H9 (cell line): Measurements from ENCODE around the gene KIAA1614. TPM values are rescaled to one million over a fixed set of nuclear protein-coding genes. Genes with fewer than 3 reads are reported as not detected.

ENCODE experiments used
- DNase-seq: peaks from one replicate; pipeline ENCODE4 v3.0.0-alpha.2; 2017
- H2AFZ ChIP-seq: one replicate; pipeline ENCODE4 v1.6.1; 2013; ENCODE audit warnings: mild to moderate bottlenecking, low read length, control low read depth, moderate library complexity
- H2AK5ac ChIP-seq: 2 replicates; pipeline ENCODE4 v1.6.1; 2013; ENCODE audit warnings: low read length, control low read depth, mixed read lengths; ENCODE audit not compliant: insufficient read length
- H2BK120ac ChIP-seq: one replicate; pipeline ENCODE4 v1.6.1; 2013; ENCODE audit warnings: low read depth, mild to moderate bottlenecking, low read length, control low read depth, inconsistent platforms; ENCODE audit not compliant: poor library complexity, severe bottlenecking
- H2BK12ac ChIP-seq: 2 replicates; pipeline ENCODE4 v1.6.1; 2013; ENCODE audit warnings: low read length, control low read depth, mixed read lengths, low read depth; ENCODE audit not compliant: insufficient read length
- H2BK15ac ChIP-seq: 2 replicates; pipeline ENCODE4 v1.6.1; 2013; ENCODE audit warnings: low read depth, low read length, control low read depth
- H2BK20ac ChIP-seq: one replicate; pipeline ENCODE4 v1.6.1; 2013; ENCODE audit warnings: low read depth, mild to moderate bottlenecking, low read length, control low read depth, inconsistent platforms; ENCODE audit not compliant: poor library complexity, severe bottlenecking
- H2BK5ac ChIP-seq: 2 replicates; pipeline ENCODE4 v1.6.1; 2013; ENCODE audit warnings: low read length, control low read depth, mixed read lengths; ENCODE audit not compliant: insufficient read length
- H3K14ac ChIP-seq: 2 replicates; pipeline ENCODE4 v1.6.1; 2013; ENCODE audit warnings: low read length, control low read depth; ENCODE audit not compliant: insufficient read depth
- H3K18ac ChIP-seq: 2 replicates; pipeline ENCODE4 v1.6.1; 2013; ENCODE audit warnings: low read depth, mild to moderate bottlenecking, mixed read lengths, low read length, control low read depth; ENCODE audit not compliant: insufficient read length
- H3K23ac ChIP-seq: 2 replicates; pipeline ENCODE4 v1.6.1; 2013; ENCODE audit warnings: low read length, control low read depth, mixed read lengths, low read depth; ENCODE audit not compliant: insufficient read length
- H3K23me2 ChIP-seq: 2 replicates; pipeline ENCODE4 v1.6.1; 2013; ENCODE audit warnings: low read depth, mild to moderate bottlenecking, mixed read lengths, low read length, control low read depth; ENCODE audit not compliant: insufficient read length, poor library complexity, severe bottlenecking
- H3K27ac ChIP-seq: 2 replicates; pipeline ENCODE4 v1.5.1; 2013; ENCODE audit warnings: low read length, control low read depth, mixed read lengths, low read depth; ENCODE audit not compliant: insufficient read length
- H3K27me3 ChIP-seq: 2 replicates; pipeline ENCODE4 v1.6.1; 2013; ENCODE audit warnings: low read length, control low read depth, inconsistent platforms; ENCODE audit not compliant: insufficient read depth
- H3K4ac ChIP-seq: 2 replicates; pipeline ENCODE4 v1.6.1; 2013; ENCODE audit warnings: low read depth, mild to moderate bottlenecking, control low read depth, inconsistent platforms, low read length, moderate library complexity
- H3K4me1 ChIP-seq: 2 replicates; pipeline ENCODE4 v1.6.1; 2013; ENCODE audit warnings: low read length, control low read depth, inconsistent platforms; ENCODE audit not compliant: insufficient read depth
- H3K4me2 ChIP-seq: 2 replicates; pipeline ENCODE4 v1.6.1; 2013; ENCODE audit warnings: low read length, control low read depth, mixed read lengths; ENCODE audit not compliant: insufficient read length, insufficient read depth
- H3K56ac ChIP-seq: 2 replicates; pipeline ENCODE4 v1.6.1; 2013; ENCODE audit warnings: low read depth, mild to moderate bottlenecking, mixed read lengths, low read length, control low read depth; ENCODE audit not compliant: insufficient read length
- H3K79me1 ChIP-seq: 2 replicates; pipeline ENCODE4 v1.6.1; 2013; ENCODE audit warnings: low read depth, mild to moderate bottlenecking, moderate library complexity, low read length, control low read depth, inconsistent platforms; ENCODE audit not compliant: insufficient read depth, poor library complexity, severe bottlenecking
- H3K79me2 ChIP-seq: 2 replicates; pipeline ENCODE4 v1.6.1; 2013; ENCODE audit warnings: low read length, control low read depth, inconsistent platforms; ENCODE audit not compliant: insufficient read depth
- H3K9ac ChIP-seq: 2 replicates; pipeline ENCODE4 v1.6.1; 2013; ENCODE audit warnings: low read length, control low read depth, mixed read lengths; ENCODE audit not compliant: insufficient read length; ENCODE audit errors: extremely low read depth
- H3K9me3 ChIP-seq: one replicate; pipeline ENCODE4 v1.6.1; 2013; ENCODE audit warnings: low read depth, low read length, inconsistent platforms; ENCODE audit not compliant: control insufficient read depth
- H3T11ph ChIP-seq: one replicate; pipeline ENCODE4 v1.6.1; 2013; ENCODE audit warnings: mild to moderate bottlenecking, low read length, control low read depth, inconsistent platforms
- H4K20me1 ChIP-seq: one replicate; pipeline ENCODE4 v1.6.1; 2013; ENCODE audit not compliant: control insufficient read depth, insufficient read length, insufficient read depth
- H4K5ac ChIP-seq: 2 replicates; pipeline ENCODE4 v1.6.1; 2013; ENCODE audit warnings: low read depth, mild to moderate bottlenecking, mixed read lengths, low read length, control low read depth; ENCODE audit not compliant: insufficient read length
- H4K8ac ChIP-seq: replicated peaks from 2 replicates; pipeline ENCODE4 v1.6.1; 2013; ENCODE audit warnings: low read length, control low read depth, mixed read lengths, low read depth; ENCODE audit not compliant: insufficient read length
- H4K91ac ChIP-seq: 2 replicates; pipeline ENCODE4 v1.6.1; 2013; ENCODE audit warnings: low read depth, mild to moderate bottlenecking, moderate library complexity, mixed read lengths, low read length, control low read depth; ENCODE audit not compliant: insufficient read length
- H3K27ac Mint-ChIP-seq, 3 experiments: 2 replicates in 2 of 3; 3 replicates in 1 of 3; pipeline ENCODE4 v1.8.0; 2020 to 2021; ENCODE audit warnings: mixed read lengths in 3 of 3, mild to moderate bottlenecking in 1 of 3, moderate library complexity in 1 of 3
- H3K27me3 Mint-ChIP-seq: 2 replicates; pipeline ENCODE4 v1.8.0; 2021; ENCODE audit warnings: low read depth, mild to moderate bottlenecking, moderate library complexity, mixed read lengths
- H3K36me3 Mint-ChIP-seq, 3 experiments: 2 replicates in 2 of 3; 3 replicates in 1 of 3; pipeline ENCODE4 v1.8.0; 2020 to 2021; ENCODE audit warnings: low read depth in 3 of 3, mixed read lengths in 3 of 3; ENCODE audit not compliant: insufficient read depth in 1 of 3
- H3K4me1 Mint-ChIP-seq, 2 experiments: 2 replicates each; pipeline ENCODE4 v1.8.0; 2020; ENCODE audit warnings: mixed read lengths in 2 of 2
- H3K4me3 Mint-ChIP-seq, 2 experiments: 2 replicates in 1 of 2; 3 replicates in 1 of 2; pipeline ENCODE4 v1.8.0; 2020 to 2021; ENCODE audit warnings: mild to moderate bottlenecking in 2 of 2, mixed read lengths in 2 of 2, moderate library complexity in 1 of 2
- H3K9me3 Mint-ChIP-seq, 2 experiments: 2 replicates in 1 of 2; 3 replicates in 1 of 2; pipeline ENCODE4 v1.8.0; 2020; ENCODE audit warnings: mild to moderate bottlenecking in 2 of 2, mixed read lengths in 2 of 2, moderate library complexity in 1 of 2
- WGBS: extraction: QIAGEN DNeasy Blood & Tissue Kit; methylation state at CpG from one replicate; pipeline ENCODE4 v1.1.7; 2013; ENCODE audit warnings: missing lambda C conversion rate, low lambda C conversion rate, mixed read lengths; ENCODE audit not compliant: insufficient read length; ENCODE audit errors: extremely low coverage; 5-methylcytosine and 5-hydroxymethylcytosine counted together
- total RNA-seq: library from RNA; stranded (reverse); gene quantifications from 2 replicates; pipeline ENCODE4 v1.2.1, GENCODE V29; 2021
- TF ChIP-seq, protein P1 (sequence below): fragments of 200-600 bp; sonication (generic); conservative IDR thresholded peaks from 3 replicates; pipeline ENCODE4 v1.8.0; 2021; ENCODE audit warnings: antibody characterized with exemption, mild to moderate bottlenecking

KIAA1614 gene
- total RNA-seq, 1 experiment from 2014 or later: 1.3 TPM

DNA sequence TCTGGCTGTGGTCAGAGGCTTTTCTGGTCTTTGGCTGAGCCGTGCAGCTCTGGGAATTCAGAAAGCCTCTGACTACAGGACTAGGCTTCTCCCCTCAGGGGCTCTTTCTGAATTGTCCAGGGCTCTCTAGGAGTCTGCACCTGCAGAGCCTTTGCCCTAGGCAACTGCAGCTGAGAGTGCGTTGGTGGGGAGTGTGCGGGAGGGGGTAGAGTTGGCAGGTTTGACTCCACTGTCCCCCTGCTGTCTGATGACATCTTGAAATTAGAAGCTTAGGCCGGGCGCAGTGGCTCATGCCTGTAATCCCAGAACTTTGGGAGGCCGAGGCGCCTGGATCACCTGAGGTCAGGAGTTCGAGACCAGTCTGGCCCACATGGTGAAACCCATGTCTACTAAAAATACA, 32.9 kb downstream of the KIAA1614 start:
- Histone ChIP-seq H3K9me3 (no peaks in the 10 kb centered on the region), H4K91ac (no peak overlapping the region), H3K56ac (no peak overlapping the region), H3K23me2 (no peaks in the 10 kb centered on the region), H3K27ac (no peak overlapping the region), H4K20me1 (no peaks in the 10 kb centered on the region), H2BK20ac (no peak overlapping the region), H4K8ac (no peak overlapping the region), H3K27me3 (no peaks in the 10 kb centered on the region), H2BK12ac (no peak overlapping the region), H3K4me2 (no peak overlapping the region), H3K9ac (no peak overlapping the region), H2BK5ac (no peak overlapping the region), H2BK120ac (no peak overlapping the region), H2AFZ (no peak overlapping the region), H3K79me1 (no peaks in the 10 kb centered on the region), H4K5ac (no peak overlapping the region), H3K4me1 (no peaks in the 10 kb centered on the region), H3K79me2 (no peaks in the 10 kb centered on the region), H3K18ac (no peak overlapping the region), H2BK15ac (no peak overlapping the region), H3K4ac (no peak overlapping the region), H3K14ac (no peak overlapping the region), H2AK5ac (no peak overlapping the region), H3K23ac (no peak overlapping the region), H3T11ph (no peak overlapping the region)
- H3K36me3 Mint-ChIP-seq: peaks cover 0 to 25% (median 5%) of the 10 kb centered on the region in 3 experiments; a peak in 5 of 7 replicates
- H3K27me3 Mint-ChIP-seq: no peaks in the 10 kb centered on the region
- H3K4me1 Mint-ChIP-seq: peaks cover 22 to 40% of the 10 kb centered on the region in 2 experiments
- TF ChIP-seq, protein P1, sequence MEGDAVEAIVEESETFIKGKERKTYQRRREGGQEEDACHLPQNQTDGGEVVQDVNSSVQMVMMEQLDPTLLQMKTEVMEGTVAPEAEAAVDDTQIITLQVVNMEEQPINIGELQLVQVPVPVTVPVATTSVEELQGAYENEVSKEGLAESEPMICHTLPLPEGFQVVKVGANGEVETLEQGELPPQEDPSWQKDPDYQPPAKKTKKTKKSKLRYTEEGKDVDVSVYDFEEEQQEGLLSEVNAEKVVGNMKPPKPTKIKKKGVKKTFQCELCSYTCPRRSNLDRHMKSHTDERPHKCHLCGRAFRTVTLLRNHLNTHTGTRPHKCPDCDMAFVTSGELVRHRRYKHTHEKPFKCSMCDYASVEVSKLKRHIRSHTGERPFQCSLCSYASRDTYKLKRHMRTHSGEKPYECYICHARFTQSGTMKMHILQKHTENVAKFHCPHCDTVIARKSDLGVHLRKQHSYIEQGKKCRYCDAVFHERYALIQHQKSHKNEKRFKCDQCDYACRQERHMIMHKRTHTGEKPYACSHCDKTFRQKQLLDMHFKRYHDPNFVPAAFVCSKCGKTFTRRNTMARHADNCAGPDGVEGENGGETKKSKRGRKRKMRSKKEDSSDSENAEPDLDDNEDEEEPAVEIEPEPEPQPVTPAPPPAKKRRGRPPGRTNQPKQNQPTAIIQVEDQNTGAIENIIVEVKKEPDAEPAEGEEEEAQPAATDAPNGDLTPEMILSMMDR: no peak
- no peak for DNase-seq
- no peak overlapping the region for H3K4me3 Mint-ChIP-seq
- no CpG with 5 or more reads among the region's 8 CpGs for WGBS
- H3K27ac Mint-ChIP-seq: no peak overlapping the region
- no peaks in the 10 kb centered on the region for H3K9me3 Mint-ChIP-seq
